GM12865 (cell line): Measurements from ENCODE around the gene WASF3.

Experiments used
- DNase-seq: peaks from one replicate; pipeline ENCODE4 v3.0.0; 2010; ENCODE audit warnings: low read depth
- H3K4me3 ChIP-seq: 2 replicates; pipeline ENCODE4 v1.5.1; 2011; ENCODE audit warnings: mild to moderate bottlenecking, low read depth, low read length, control low read depth
- TF ChIP-seq, protein P1 (sequence below): IDR thresholded peaks from 2 replicates; pipeline ENCODE4 v1.5.1; 2011; ENCODE audit warnings: low read length, control low read depth, low read depth, inconsistent platforms; ENCODE audit not compliant: insufficient read depth; ENCODE audit errors: missing control alignments

The WASF3 gene

DNA sequence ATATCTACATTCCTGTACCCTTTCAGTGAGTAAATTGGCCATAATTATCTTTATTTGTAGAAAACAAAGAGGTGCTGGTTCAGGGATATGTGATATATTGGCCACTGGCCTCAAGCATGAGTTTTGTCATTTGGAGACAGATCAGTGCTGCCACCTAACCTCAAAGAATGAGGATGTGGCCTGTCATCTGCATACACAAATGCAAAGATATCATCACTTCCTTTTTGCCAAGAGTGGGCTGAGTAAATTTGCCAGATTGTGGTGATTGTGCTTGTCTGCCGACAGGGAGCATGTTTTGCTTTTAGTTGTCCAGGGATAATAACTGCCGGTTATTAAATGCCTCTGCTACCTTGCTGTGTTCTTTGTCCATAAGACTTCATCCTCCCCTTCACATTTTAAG lies 44.2 kb downstream of the WASF3 start:
- DNase-seq = peak; percentile 50
- H3K4me3 ChIP-seq = no peak overlapping the region
- TF ChIP-seq, protein P1, sequence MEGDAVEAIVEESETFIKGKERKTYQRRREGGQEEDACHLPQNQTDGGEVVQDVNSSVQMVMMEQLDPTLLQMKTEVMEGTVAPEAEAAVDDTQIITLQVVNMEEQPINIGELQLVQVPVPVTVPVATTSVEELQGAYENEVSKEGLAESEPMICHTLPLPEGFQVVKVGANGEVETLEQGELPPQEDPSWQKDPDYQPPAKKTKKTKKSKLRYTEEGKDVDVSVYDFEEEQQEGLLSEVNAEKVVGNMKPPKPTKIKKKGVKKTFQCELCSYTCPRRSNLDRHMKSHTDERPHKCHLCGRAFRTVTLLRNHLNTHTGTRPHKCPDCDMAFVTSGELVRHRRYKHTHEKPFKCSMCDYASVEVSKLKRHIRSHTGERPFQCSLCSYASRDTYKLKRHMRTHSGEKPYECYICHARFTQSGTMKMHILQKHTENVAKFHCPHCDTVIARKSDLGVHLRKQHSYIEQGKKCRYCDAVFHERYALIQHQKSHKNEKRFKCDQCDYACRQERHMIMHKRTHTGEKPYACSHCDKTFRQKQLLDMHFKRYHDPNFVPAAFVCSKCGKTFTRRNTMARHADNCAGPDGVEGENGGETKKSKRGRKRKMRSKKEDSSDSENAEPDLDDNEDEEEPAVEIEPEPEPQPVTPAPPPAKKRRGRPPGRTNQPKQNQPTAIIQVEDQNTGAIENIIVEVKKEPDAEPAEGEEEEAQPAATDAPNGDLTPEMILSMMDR = no peak

DNA sequence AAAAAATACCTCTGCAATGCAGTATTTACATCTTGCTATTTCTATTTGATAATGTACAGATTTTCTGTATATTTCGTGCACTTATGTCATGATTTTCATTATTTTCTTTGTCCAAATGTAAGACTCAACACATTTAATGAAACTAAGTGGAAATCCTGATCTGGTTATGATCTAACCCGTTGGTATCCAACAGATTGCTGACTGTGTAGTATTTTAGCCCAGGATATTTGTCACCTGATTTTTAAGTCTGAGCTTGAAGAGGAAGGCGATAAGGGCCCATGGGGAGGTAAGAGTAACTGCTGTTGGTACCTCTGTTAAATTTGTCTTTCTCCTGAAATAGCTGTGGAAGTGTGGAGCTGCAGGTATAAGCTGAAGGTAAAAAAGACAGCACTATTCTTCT lies 45.3 kb downstream of the WASF3 start:
- no peak overlapping the region for H3K4me3 ChIP-seq
- DNase-seq = no peak
- TF ChIP-seq, protein P1 = no peak

DNA sequence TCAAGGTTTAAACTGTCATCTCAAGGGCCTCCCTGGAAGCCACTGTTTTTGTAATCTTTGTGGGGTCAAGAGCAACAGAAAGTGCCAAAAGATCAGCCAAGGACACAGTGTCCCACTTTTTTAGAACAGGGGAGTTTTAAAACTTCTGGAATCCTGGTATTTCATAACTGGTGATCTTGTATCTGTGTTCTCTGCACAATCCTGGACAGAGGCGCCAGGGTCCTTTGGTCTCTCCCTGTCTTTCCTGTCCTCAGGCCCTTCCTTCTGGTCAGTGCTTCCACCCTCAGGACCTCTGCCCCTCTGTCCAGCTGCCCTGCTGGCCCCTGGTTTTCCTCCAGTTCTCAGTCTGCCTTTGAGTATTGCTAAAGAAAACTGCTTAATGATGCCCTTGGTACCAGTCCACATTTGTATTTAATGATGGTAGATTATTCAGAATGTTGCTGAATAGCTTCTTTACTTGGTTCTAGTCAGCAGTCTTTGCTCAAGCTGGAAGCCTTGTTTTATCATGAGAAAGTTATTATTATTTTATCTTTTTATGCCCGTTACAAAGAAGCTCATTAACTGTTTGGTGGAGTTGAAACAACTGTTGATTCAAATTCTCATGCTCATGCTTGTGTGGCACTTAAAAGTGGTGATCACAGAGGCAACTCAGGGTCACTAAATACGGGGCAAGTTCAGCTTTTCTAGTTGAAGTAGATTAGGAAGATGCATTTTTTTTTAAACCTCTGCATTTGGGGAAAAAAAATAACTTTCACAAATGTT lies 47.5 kb downstream of the WASF3 start:
- H3K4me3 ChIP-seq = no peak overlapping the region
- TF ChIP-seq, protein P1 = no peak
- no peak for DNase-seq

DNA sequence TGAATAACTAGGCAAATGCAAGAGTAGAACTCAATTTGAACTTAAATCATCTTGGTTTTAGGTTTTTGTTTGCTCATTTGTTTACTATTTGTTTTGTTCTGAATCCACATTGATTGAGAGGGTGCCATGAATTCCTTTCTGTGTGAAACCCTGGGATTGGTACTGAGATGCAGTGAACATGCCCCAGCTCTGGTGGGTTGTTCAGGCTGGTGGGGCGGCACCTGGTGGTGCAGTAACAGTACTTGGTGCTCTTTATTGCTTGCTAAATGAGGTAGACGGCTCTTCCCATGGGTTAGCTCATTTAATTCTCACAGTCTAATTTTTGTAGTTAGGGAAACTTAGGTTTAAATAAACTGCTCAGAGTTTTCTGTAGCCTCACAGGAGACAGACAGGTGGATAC lies 48.4 kb downstream of the WASF3 start:
- no peak overlapping the region for H3K4me3 ChIP-seq
- peak; percentile 2 for DNase-seq
- TF ChIP-seq, protein P1 = peak; percentile 19

DNA sequence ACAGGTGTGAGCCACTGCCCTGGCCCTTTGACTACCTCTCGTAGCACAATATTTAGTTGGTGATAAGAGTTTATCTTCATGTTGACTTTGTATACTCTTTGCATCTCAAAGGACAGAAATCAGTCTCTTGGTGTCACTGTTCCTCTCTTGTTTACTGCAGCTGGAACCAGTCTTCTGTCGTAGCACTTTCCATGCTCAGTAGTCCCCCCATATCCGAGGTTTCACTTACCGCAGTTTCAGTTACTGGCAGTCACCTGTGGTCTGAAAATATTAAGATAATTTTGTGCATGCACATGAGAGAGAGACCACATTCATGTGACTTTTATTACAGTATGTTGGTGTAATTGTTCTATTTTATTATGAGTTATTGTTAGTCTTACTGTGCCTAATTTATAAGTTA lies 49.1 kb downstream of the WASF3 start:
- DNase-seq = no peak
- H3K4me3 ChIP-seq = no peak overlapping the region
- TF ChIP-seq, protein P1 = no peak

DNA sequence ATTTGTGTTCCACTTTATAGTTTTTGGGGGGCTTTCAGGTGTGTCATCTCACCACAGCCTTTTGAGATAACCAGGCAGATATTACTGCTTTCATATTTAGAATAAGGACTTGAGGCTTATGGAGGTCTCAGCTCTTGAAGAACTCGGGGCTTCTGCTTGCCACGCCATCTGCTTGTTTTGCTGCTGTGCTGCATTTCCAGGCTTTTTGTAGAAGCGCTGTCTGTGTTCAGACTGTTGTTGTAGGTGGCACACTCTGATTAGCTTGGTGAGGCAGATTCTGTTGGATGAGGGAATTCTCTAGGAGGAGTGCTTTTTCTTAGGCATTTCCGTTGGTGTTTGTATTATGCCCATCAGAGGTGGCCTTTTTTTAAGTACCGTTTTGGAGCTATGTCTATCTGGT lies 57.2 kb downstream of the WASF3 start:
- H3K4me3 ChIP-seq = no peak overlapping the region
- TF ChIP-seq, protein P1 = no peak
- no peak for DNase-seq

DNA sequence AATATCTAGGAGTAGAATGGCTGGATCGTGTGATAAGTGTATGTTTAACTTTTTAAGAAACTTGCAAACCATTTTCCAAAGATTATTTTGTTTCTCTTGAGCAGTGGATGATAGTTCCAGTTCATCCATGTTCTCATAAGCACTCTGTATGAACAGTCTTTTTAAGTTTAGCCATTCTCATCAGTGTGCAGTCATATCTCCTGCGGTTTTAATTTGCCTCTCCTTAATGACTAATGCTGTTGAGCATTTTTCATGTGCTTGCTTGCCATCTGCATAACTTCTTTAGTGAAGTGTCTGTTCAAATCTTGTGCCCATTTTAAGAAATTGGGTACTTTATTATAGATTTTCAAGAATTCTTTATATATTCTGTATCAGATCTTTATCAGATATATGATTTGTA lies 58.6 kb downstream of the WASF3 start:
- TF ChIP-seq, protein P1 = no peak
- DNase-seq = no peak
- no peak overlapping the region for H3K4me3 ChIP-seq
